Aorta (tissue), 5 donors: ENCODE data around the gene ANO6. TPM values are rescaled to one million over a fixed set of nuclear protein-coding genes. Genes with fewer than 3 reads are reported as not detected.

Experiments used
- ATAC-seq: fragments of 200-7000 bp; cut with Tn5 transposase; one replicate; pipeline ENCODE4 v1.9.1; 2022; ENCODE audit warnings: moderate library complexity; ENCODE audit not compliant: low FRiP score
- DNase-seq, 2 donors: peaks; one replicate each; pipeline ENCODE4 v3.0.0-alpha.2; 2020
- H3K27ac ChIP-seq, 2 donors: one replicate each; pipeline ENCODE4 v1.5.1; 2013; ENCODE audit warnings: low read length in 2 of 2, mild to moderate bottlenecking in 2 of 2, moderate library complexity in 2 of 2, control low read depth in 1 of 2, inconsistent platforms in 1 of 2, low read depth in 1 of 2
- H3K27me3 ChIP-seq, 2 donors: one replicate each; pipeline ENCODE4 v1.6.1; 2013; ENCODE audit warnings: control low read depth in 1 of 2, low read length in 1 of 2, mild to moderate bottlenecking in 1 of 2, moderate library complexity in 1 of 2; ENCODE audit not compliant: insufficient read depth in 2 of 2, control insufficient read depth in 1 of 2
- H3K36me3 ChIP-seq, 2 donors: one replicate each; pipeline ENCODE4 v1.6.1; 2013; ENCODE audit warnings: control low read depth in 1 of 2, low read length in 1 of 2, mild to moderate bottlenecking in 1 of 2; ENCODE audit not compliant: insufficient read depth in 2 of 2, control insufficient read depth in 1 of 2
- H3K4me1 ChIP-seq, 2 donors: one replicate each; pipeline ENCODE4 v1.6.1; 2013; ENCODE audit warnings: low read length in 2 of 2, control low read depth in 1 of 2, mild to moderate bottlenecking in 1 of 2, moderate library complexity in 1 of 2; ENCODE audit not compliant: insufficient read depth in 2 of 2, control insufficient read depth in 1 of 2
- H3K4me3 ChIP-seq, 2 donors: one replicate each; pipeline ENCODE4 v1.5.1; 2013; ENCODE audit warnings: low read length in 2 of 2, control low read depth in 1 of 2, mild to moderate bottlenecking in 1 of 2
- H3K9me3 ChIP-seq: one replicate; pipeline ENCODE4 v1.6.1; 2013; ENCODE audit warnings: mild to moderate bottlenecking, low read length; ENCODE audit not compliant: control insufficient read depth
- WGBS, 2 donors: extraction: QIAGEN DNeasy Blood & Tissue Kit; methylation state at CpG; one replicate each; pipeline ENCODE4 v1.1.7; 2013; 5-methylcytosine and 5-hydroxymethylcytosine counted together
- intact Hi-C, 2 donors: fragments of 100-400 bp; cut with DNase I; formaldehyde crosslinking; loops; one replicate each; pipeline versions ENCODE4 v1.14.2 to v1.15.0; 2022
- polyA plus RNA-seq, 2 donors: library from polyadenylated mRNA; stranded (reverse); fragments of 200-250 nt; gene quantifications; one replicate each; pipeline ENCODE4 v1.2.3, GENCODE V29; 2013
- total RNA-seq, 2 donors: library from RNA; stranded (reverse); fragmentation: NEBNext Ultra II Directional; extraction: Animal tissue kit (Norgen Biotek cat#: 25700); gene quantifications; one replicate each; pipeline ENCODE4 v1.2.1, GENCODE V29; 2021
- donor health status: healthy with polysubstance abuse.
- donor health status: Bipolar disorder and iron deficiency.
- donor health status: DM: no; HTN: no; CAD: no.
- donor health status: DM: no; HTN: no; CAD: no.
- donor health status: DM: yes; HTN: yes; CAD: no.

The ANO6 gene
- total and polyA plus RNA-seq, 4 donors = 16.0 to 129 (median 64.6) TPM

DNA sequence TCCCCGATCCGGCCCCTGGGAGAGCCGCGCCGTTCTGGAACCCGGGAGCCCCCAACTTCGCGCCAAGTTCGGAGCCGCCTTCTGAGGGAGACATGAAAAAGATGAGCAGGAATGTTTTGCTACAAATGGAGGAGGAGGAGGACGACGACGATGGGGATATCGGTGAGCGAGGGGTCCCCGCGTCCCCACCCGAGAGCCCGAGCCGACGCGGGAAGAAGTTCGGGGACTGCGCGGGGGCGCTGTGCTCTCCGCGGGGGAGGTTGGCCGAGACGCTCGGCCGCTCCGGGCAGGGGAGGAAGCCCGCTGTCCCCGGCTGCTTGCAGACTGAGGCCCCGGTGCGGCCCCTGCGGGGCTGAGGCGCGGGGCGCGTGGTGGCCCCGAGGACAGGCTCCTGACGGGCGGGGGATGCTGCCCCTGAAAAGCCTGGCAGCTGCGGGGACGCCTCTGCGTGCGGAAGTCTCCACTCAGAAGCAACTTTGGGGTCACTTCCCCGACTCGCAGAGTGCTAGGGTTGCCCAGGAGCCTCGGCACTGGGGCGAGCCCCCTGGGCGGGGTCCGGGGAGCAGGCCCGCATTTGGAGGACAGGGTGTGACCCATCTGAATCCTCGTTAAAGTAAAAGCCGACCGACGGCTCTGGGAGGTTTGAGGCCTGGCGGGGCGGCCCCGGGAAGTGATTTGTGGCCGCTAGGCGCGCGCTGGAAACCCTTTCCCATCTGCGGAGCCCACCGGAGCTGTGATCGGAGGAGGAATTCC, 511 bp downstream of the ANO6 start:
- Histone ChIP-seq H3K27me3 (no peaks in the 10 kb centered on the region), H3K4me1 (peaks cover 0 to 8% of the 10 kb centered on the region in 2 donors), H3K4me3 (peak overlapping the region; percentile 81 to 88), H3K36me3 (no peaks in the 10 kb centered on the region), H3K9me3 (no peaks in the 10 kb centered on the region), H3K27ac (peak overlapping the region; percentile 65 to 91)
- peak; percentile 71 to 87 for DNase-seq
- peak; percentile 80 for ATAC-seq
- 0% methylated on average over 62 to 70 of the region's 70 CpGs for WGBS, 2 donors
- intact Hi-C loops = loop anchor here (1.0 to 10.0 kb wide), 8 partner anchors 56 to 511 kb away; partner anchors contain the start of gene ARID2 (in 2 of the 2)

DNA sequence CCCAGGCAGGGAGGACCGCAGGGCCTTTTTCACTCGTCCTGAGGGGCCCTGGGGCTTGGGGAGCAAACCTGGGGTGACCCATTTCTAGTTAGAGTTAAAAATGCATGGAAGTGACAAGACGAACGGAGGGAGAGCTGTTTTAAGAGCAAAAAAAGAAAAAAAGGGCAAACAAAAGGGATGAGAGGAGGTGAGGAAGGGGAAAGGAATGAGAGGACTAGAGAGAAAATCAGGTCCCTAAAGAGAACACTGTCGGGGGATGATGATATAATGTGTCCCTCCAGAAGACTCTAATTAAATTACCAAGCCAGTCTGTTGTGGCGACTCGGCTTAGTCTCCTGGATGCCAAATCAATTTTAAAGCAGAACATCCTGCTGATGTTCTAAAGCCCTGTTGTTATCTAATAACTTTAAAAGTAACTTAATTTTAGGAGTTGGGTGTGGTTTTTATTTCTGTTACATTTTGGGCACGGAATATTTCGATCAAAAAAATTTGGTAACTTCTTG, 1.1 kb downstream of the ANO6 start:
- H3K4me3 ChIP-seq = peak overlapping the region; percentile 81 to 88
- intact Hi-C loops = loop anchor here (1.0 to 10.0 kb wide), 8 partner anchors 55 to 510 kb away; partner anchors contain the start of gene ARID2 (in 2 of the 2)
- ATAC-seq (no peak), DNase-seq (no peak)
- peak overlapping the region; percentile 65 to 91 for H3K27ac ChIP-seq
- H3K9me3 ChIP-seq = no peaks in the 10 kb centered on the region
- H3K36me3 ChIP-seq = no peaks in the 10 kb centered on the region
- peaks cover 0 to 11% of the 10 kb centered on the region in 2 donors for H3K4me1 ChIP-seq
- 1 to 2% methylated on average over 9 of the region's 9 CpGs for WGBS, 2 donors
- H3K27me3 ChIP-seq = no peaks in the 10 kb centered on the region

DNA sequence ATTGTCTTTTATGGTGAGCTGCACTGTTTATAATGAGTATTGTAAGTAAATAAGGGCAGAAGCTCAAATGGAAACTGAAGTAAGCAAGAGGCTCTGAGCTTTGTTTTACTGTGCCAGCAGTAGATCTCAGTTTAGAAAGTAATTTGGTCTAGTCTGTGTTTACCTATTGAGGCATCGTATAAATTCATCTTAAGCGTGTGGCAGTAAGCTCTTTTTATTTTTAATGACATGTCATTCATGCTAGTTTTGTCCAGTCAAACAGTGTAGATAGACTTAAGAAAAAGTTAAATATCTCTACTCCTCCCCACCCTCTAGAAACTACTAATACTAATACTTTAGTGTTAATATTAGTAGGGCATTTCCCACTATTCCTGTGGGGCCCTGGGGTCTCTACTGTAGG, 2.0 kb downstream of the ANO6 start:
- WGBS, 2 donors = 2 to 3% methylated on average over 2 of the region's 2 CpGs
- H3K36me3 ChIP-seq = no peaks in the 10 kb centered on the region
- intact Hi-C loops = loop anchor here (5.0 to 10.0 kb wide), 7 partner anchors 54 to 509 kb away; partner anchors contain the start of gene ARID2 (in 2 of the 2)
- peak overlapping the region; percentile 81 to 88 for H3K4me3 ChIP-seq
- no peaks in the 10 kb centered on the region for H3K9me3 ChIP-seq
- peaks cover 0 to 11% of the 10 kb centered on the region in 2 donors for H3K4me1 ChIP-seq
- no peak overlapping the region for H3K27ac ChIP-seq
- H3K27me3 ChIP-seq = no peaks in the 10 kb centered on the region
- ATAC-seq (no peak), DNase-seq (no peak)

DNA sequence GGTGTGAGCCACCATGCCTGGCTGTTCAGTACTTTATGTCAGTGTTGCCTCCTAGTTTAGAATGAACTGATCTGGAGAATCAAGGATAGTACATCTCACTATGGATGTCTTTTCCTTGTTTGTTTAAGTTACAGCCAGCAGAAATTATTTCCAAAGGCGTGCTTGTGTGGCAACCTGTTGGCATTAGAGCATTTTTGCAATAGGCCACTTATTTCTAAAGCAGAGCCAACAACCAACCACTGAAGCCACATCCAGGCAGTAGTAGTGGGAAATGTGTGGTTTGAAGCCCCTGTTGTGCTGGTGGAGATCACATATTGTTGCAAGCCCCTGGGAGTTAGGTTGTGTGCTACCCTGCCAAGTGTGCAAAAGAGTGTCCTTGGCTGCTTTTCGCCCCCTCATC, 3.7 kb downstream of the ANO6 start:
- Histone ChIP-seq H3K4me1 (peaks cover 0 to 13% of the 10 kb centered on the region in 2 donors), H3K9me3 (no peaks in the 10 kb centered on the region), H3K27me3 (no peaks in the 10 kb centered on the region), H3K36me3 (no peaks in the 10 kb centered on the region), H3K27ac (peak overlapping the region; percentile 44 to 60), H3K4me3 (peak overlapping the region; percentile 11 to 14)
- DNase-seq = no peak
- 19 to 27% methylated on average over 2 of the region's 2 CpGs for WGBS, 2 donors
- intact Hi-C loops = loop anchor here (5.0 to 10.0 kb wide), 7 partner anchors 53 to 508 kb away; partner anchors contain the start of gene ARID2 (in 2 of the 2)
- ATAC-seq = no peak

DNA sequence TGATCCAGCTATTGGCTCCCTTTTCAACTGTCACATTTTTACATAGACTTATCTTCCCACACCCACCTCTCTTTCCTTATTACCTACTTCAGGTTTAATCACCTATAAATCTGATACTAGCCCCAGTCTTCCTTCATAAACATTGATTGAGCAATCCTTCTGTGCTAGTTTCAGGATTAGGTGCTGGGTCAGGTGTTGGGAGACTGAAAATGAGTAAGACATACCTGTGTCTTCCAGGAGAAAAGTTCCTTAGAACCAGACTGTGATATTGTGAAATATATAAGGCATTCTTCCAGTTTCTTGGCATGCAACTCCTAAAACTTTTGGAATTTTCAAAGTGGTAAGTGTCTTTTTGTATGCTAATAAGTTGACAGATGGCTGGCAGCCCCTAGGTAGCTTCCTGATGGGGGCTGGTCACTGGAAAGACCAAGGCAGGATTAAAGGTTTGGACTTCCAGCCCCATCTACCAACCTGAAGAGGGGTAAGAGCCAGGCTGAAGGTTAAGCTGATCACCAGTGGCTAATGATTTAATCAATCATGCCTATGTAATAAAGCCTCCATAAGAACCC, 4.6 kb downstream of the ANO6 start:
- Histone ChIP-seq H3K27me3 (no peaks in the 10 kb centered on the region), H3K36me3 (no peaks in the 10 kb centered on the region), H3K4me1 (peaks cover 0 to 16% of the 10 kb centered on the region in 2 donors), H3K4me3 (no peak overlapping the region), H3K27ac (no peak overlapping the region), H3K9me3 (no peaks in the 10 kb centered on the region)
- intact Hi-C loops = no loop called here
- ATAC-seq (no peak), DNase-seq (no peak)

DNA sequence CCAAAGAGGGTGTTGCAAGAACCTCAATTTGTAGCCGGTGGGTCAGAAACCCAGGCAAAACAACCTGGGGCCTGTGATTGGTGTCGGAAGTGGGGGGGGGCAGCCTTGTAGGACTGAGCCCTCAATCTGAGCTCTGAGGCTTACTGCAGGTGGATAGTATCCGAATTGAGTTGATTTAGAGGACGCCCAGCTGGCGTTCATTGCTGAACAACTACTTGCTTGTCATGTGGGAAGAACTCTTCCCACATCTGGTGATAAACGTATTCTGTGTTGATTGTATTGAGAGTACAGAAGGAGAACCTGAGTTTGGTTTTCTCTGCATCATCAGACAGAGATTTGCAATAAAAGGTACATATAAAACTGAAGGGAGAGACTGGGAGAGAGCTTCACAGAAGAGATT, 5.1 kb downstream of the ANO6 start:
- H3K27ac ChIP-seq = peak overlapping the region in 1 of 2 donors; percentile 42
- no peaks in the 10 kb centered on the region for H3K9me3 ChIP-seq
- no peak for ATAC-seq
- peaks cover 0 to 16% of the 10 kb centered on the region in 2 donors for H3K4me1 ChIP-seq
- DNase-seq = no peak
- no peaks in the 10 kb centered on the region for H3K27me3 ChIP-seq
- H3K4me3 ChIP-seq = no peak overlapping the region
- H3K36me3 ChIP-seq = no peaks in the 10 kb centered on the region
- intact Hi-C loops = no loop called here
- 69 to 74% methylated on average over 6 of the region's 6 CpGs for WGBS, 2 donors

DNA sequence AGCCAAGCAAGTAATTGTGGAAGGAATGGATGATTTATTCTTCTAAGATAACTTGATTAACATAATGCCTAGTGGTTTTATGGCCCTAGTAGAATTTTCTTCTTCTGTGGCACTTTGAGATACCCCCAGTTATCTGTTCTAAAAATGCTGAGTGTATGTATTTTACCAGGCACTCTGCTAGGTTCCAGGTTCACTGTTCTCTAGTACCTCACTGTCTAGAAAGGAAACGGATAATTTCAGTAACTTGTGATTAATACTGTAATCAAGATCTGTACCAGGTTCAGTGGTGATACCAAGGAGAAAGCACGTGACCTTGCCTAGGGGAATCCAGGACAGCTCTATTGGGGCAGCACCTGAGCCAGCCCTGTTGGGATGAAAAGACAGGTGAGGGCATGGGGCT, 8.0 kb downstream of the ANO6 start:
- Histone ChIP-seq H3K27ac (peak overlapping the region in 1 of 2 donors; percentile 44), H3K36me3 (no peaks in the 10 kb centered on the region), H3K27me3 (no peaks in the 10 kb centered on the region), H3K9me3 (no peaks in the 10 kb centered on the region), H3K4me3 (no peak overlapping the region), H3K4me1 (peaks cover 0 to 17% of the 10 kb centered on the region in 2 donors)
- intact Hi-C loops = no loop called here
- 18 to 36% methylated on average over 2 of the region's 2 CpGs for WGBS, 2 donors
- no peak for DNase-seq
- no peak for ATAC-seq

DNA sequence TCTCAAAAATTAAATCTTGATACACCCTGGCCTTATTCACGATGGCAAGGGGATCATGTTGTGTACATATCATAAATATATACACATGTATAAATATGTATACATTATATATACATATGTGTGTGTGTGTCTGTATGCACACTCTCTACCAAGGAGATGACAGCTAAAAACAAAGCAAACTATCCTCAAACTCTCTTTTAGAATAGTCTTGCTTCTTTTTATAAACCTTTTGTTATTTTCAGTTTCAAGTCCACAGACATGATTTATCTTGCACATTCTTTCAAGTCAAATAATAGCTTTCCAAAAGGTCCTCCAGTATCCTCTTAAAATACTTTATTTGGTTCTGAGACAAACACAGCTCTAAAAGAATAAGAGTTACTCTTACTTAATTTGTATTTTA, 8.4 kb downstream of the ANO6 start:
- no peak overlapping the region for H3K4me3 ChIP-seq
- DNase-seq (no peak), ATAC-seq (no peak)
- intact Hi-C loops = no loop called here
- no peaks in the 10 kb centered on the region for H3K36me3 ChIP-seq
- peaks cover 0 to 17% of the 10 kb centered on the region in 2 donors for H3K4me1 ChIP-seq
- no peaks in the 10 kb centered on the region for H3K27me3 ChIP-seq
- WGBS, 2 donors = 18 to 24% methylated on average over 1 of the region's 1 CpG
- peak overlapping the region in 1 of 2 donors; percentile 18 for H3K27ac ChIP-seq
- H3K9me3 ChIP-seq = no peaks in the 10 kb centered on the region
